ENCODE results near the gene TSHB.

Gene TSHB

GRCh38 chr1:115063228-115063901 is 33.7 kb downstream of the TSHB start:
- Histone ChIP-seq H3K27ac (ENCODE audit: low read depth, low read length, poor library complexity, severe bottlenecking) (no peak overlapping the region), H4K20me1 (ENCODE audit: insufficient read depth, low read length) (no peaks in the 10 kb centered on the region), H2AFZ (ENCODE audit: low read length) (no peak overlapping the region), H3K9me3 (ENCODE audit: low read length) (no peaks in the 10 kb centered on the region), H3K27me3 (ENCODE audit: insufficient read depth, low read length) (no peaks in the 10 kb centered on the region), H3K4me2 (ENCODE audit: low read length) (no peak overlapping the region), H3K4me3 (ENCODE audit: low read depth, low read length, poor library complexity, severe bottlenecking) (no peak overlapping the region), H3K9ac (ENCODE audit: low read length) (no peak overlapping the region), H3K9me2 (ENCODE audit: low read depth, low read length) (no peaks in the 10 kb centered on the region), H3K36me3 (ENCODE audit: insufficient read depth, low read length) (no peaks in the 10 kb centered on the region), H3K4me1 (ENCODE audit: insufficient read depth, low read length, severe bottlenecking) (no peaks in the 10 kb centered on the region), H3K79me2 (ENCODE audit: insufficient read depth, low read length) (no peaks in the 10 kb centered on the region), H3F3A (ENCODE audit: insufficient read depth, low read length) (no peaks in the 10 kb centered on the region)
- TF ChIP-seq EZH2 (IDR thresholded peaks at IDR 0.05; ENCODE audit: borderline replicate concordance, low read length) (no peak), CTCF (IDR thresholded peaks at IDR 0.05; ENCODE audit: low read length) (no peak)

DNA sequence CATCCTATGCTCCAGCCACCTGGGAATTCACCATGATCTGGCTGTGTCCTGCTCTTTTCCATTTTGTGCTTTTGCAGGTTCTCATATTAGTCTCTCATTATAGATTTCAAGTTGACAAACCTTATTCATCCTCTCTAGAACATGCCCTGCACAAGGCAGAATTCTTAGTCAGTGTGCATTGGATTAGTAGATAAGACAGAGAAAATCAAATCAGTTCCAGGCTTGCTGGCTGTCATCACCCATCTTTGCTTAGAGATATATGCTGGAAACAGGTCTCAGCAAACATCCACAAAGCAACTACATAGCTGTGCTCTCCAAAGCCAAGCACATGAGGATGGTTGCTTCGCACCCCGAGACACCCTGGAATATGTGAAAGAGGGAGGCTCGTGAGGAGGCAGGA is 34.8 kb downstream of the TSHB start:
- no peaks in the 10 kb centered on the region for H3F3A ChIP-seq (ENCODE audit: insufficient read depth, low read length)
- no peak overlapping the region for H3K27ac ChIP-seq (ENCODE audit: low read depth, low read length, poor library complexity, severe bottlenecking)
- no peak overlapping the region for H3K9ac ChIP-seq (ENCODE audit: low read length)
- H3K4me2 ChIP-seq (ENCODE audit: low read length) = no peak overlapping the region
- no peaks in the 10 kb centered on the region for H3K4me1 ChIP-seq (ENCODE audit: insufficient read depth, low read length, severe bottlenecking)
- no peaks in the 10 kb centered on the region for H4K20me1 ChIP-seq (ENCODE audit: insufficient read depth, low read length)
- H3K9me2 ChIP-seq (ENCODE audit: low read depth, low read length) = no peaks in the 10 kb centered on the region
- H2AFZ ChIP-seq (ENCODE audit: low read length) = no peak overlapping the region
- TF ChIP-seq EZH2 (IDR thresholded peaks at IDR 0.05; ENCODE audit: borderline replicate concordance, low read length) = no peak
- TF ChIP-seq CTCF (IDR thresholded peaks at IDR 0.05; ENCODE audit: low read length) = no peak
- H3K36me3 ChIP-seq (ENCODE audit: insufficient read depth, low read length) = no peaks in the 10 kb centered on the region
- H3K4me3 ChIP-seq (ENCODE audit: low read depth, low read length, poor library complexity, severe bottlenecking) = no peak overlapping the region
- no peaks in the 10 kb centered on the region for H3K27me3 ChIP-seq (ENCODE audit: insufficient read depth, low read length)
- H3K79me2 ChIP-seq (ENCODE audit: insufficient read depth, low read length) = no peaks in the 10 kb centered on the region
- H3K9me3 ChIP-seq (ENCODE audit: low read length) = no peaks in the 10 kb centered on the region

DNA sequence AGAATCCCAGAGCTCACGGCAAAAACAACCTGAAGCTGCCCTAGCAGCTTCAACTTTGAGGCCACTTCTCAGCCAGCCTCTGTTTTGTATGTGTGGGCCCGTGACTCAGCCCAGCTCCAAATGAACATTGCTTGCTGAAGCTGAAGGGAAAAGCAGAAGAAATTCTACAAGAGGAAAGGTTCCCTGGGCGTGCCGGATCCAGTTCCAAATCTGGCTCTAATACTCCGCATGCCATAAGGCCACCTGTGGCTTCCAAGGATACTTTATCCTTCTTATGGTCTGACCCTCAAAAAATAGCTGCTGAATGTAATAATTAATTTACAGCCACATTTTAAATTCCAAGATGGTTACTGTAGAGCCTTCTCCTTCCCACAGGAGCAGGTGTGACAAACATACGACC is 35.4 kb downstream of the TSHB start:
- H3K79me2 ChIP-seq (ENCODE audit: insufficient read depth, low read length) = no peaks in the 10 kb centered on the region
- no peaks in the 10 kb centered on the region for H3K9me3 ChIP-seq (ENCODE audit: low read length)
- H3K27me3 ChIP-seq (ENCODE audit: insufficient read depth, low read length) = no peaks in the 10 kb centered on the region
- H3K4me2 ChIP-seq (ENCODE audit: low read length) = no peak overlapping the region
- H3K4me3 ChIP-seq (ENCODE audit: low read depth, low read length, poor library complexity, severe bottlenecking) = no peak overlapping the region
- no peaks in the 10 kb centered on the region for H3F3A ChIP-seq (ENCODE audit: insufficient read depth, low read length)
- H2AFZ ChIP-seq (ENCODE audit: low read length) = no peak overlapping the region
- no peaks in the 10 kb centered on the region for H3K36me3 ChIP-seq (ENCODE audit: insufficient read depth, low read length)
- no peak overlapping the region for H3K27ac ChIP-seq (ENCODE audit: low read depth, low read length, poor library complexity, severe bottlenecking)
- H3K9ac ChIP-seq (ENCODE audit: low read length) = no peak overlapping the region
- no peak for TF ChIP-seq EZH2 (IDR thresholded peaks at IDR 0.05; ENCODE audit: borderline replicate concordance, low read length)
- no peak for TF ChIP-seq CTCF (IDR thresholded peaks at IDR 0.05; ENCODE audit: low read length)
- H3K9me2 ChIP-seq (ENCODE audit: low read depth, low read length) = no peaks in the 10 kb centered on the region
- no peaks in the 10 kb centered on the region for H4K20me1 ChIP-seq (ENCODE audit: insufficient read depth, low read length)
- no peaks in the 10 kb centered on the region for H3K4me1 ChIP-seq (ENCODE audit: insufficient read depth, low read length, severe bottlenecking)
